Daoy (cell line): ENCODE measurements around the gene C20orf173. TPM values are rescaled to one million over a fixed set of nuclear protein-coding genes. Genes with fewer than 3 reads are reported as not detected.
"Not testable (repeated sequence)": the region's sequence is repeated elsewhere in the genome, so short reads cannot be mapped to it uniquely, and the experiment has no call there.

Experiments
- DNase-seq: peaks from one replicate; pipeline ENCODE4 v3.0.0-alpha.2; 2015; ENCODE audit warnings: low read depth
- total RNA-seq: library from RNA; depleted of rRNA; stranded (reverse); fragments of >200 nt; shearing (Covaris generic); gene quantifications from 2 replicates; pipeline ENCODE4 v1.2.3, GENCODE V29; 2014

The C20orf173 gene
- total RNA-seq, 1 experiment from 2014 or later, result not detected

DNA sequence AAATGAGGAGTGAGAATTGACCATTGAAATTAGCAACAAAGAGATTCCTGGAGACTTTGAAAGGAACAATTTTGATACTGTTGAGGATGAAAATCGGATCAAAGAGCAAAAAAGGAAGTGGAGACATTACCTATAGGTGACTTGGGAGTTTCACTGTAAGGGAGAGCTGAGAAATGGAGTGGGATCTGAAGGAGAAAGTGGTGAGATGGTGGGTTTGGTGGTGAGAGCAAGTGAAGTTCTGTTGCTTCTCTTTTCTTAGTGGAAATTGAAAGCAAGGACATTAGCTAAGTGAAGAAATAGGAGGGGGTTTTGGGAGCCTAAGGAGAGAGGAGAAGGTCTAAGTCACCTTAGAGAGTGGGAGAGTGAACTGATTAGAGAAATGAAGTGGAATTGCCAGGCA is 16.7 kb upstream of the C20orf173 start:
- DNase-seq, result no peak

DNA sequence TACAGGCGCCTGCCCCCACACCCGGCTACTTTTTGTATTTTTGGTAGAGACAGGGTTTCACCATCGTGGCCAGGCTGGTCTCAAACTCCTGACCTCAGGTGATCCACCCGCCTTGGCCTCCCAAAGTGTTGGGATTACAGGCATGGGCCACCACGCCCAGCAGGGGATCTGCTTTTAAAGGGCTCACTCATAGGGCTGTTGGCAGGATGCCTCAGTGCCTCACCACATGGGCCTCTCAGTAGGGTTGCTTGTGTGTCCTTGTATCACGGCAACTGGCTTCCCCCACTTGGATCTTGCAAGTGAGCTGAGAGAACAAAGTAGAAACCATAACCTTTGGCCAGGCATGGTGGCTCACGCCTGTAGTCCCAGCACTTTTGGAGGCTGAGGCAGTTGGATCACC is 15.5 kb upstream of the C20orf173 start:
- DNase-seq, result peak; percentile 85

DNA sequence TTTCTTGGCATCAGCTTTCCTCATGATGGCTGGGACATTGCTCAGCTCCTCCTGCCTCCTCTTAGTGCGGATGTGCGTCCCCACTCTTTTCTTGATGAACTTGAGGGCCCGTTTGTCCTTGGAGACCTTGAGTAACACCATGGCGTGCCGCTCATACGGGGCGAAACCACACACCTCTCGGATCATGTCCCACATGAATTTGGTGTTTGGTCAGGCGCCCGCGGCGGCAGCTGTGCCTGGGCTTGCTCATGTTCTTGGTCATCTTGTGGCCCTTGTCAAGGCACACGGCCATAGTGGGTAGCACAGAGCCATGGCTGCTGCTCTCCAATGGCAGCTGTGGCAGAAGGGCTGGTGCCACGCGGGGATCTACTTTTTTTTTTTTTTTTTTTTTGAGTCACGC is 15.0 kb upstream of the C20orf173 start:
- no peak for DNase-seq

DNA sequence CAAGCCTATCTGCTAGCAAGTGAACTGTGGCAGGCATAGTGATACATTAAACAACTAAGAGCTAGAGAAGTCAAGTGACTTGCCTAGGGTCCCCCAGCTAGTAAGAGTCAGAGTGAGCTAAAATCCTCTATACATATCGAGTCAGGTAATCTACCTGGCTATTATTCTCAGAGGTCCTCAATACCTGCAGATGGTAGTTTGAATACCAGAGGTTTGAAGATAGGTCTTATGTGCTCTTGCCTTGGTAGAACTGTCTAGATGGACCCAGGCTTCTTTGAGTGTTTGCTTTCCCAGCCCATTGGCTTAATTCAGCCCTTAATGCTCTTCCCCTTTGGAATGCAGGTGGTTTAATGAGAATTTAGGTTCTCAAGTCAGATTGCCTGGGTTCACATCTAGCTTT is 13.5 kb upstream of the C20orf173 start:
- no peak for DNase-seq

DNA sequence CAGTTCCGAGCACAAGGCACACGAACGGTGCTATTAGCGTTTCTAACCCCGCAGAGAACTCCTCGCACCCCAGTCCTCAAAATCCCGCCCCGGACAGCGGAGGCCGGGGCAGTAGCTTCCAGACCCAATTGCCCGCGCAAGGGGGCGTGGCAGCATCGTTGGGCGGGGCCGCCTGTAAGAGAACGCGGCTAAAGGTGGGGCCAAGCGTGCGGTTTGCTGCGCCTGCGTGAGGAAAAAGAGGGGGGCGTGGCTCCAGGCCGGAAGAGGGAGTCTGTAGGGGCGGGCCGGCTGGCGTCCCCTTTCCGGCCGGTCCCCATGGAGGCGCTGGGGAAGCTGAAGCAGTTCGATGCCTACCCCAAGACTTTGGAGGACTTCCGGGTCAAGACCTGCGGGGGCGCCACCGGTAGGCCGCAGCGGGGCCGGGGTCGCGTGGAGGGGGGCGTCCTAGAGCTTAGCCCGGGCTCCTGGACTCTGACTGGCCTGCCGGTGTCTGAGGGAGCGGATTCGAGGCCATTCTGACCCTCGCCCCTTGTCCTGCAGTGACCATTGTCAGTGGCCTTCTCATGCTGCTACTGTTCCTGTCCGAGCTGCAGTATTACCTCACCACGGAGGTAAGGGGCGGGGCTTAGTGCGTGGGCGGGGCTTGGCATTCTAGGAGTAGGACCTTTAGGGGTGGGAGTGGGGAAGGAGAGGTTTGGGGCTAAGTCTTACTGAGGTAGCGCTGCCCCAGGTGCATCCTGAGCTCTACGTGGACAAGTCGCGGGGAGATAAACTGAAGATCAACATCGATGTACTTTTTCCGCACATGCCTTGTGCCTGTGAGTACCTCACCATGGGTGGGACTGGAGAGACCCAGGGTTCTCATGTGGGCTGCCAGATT is 12.6 kb upstream of the C20orf173 start, which contains the start of gene ERGIC3:
TSS of gene ERGIC3 (plus strand) at position 296 of the 880 bp plus-strand sequence. CDS start at position 316, 20 bp downstream.
- peak; percentile 98 for DNase-seq

DNA sequence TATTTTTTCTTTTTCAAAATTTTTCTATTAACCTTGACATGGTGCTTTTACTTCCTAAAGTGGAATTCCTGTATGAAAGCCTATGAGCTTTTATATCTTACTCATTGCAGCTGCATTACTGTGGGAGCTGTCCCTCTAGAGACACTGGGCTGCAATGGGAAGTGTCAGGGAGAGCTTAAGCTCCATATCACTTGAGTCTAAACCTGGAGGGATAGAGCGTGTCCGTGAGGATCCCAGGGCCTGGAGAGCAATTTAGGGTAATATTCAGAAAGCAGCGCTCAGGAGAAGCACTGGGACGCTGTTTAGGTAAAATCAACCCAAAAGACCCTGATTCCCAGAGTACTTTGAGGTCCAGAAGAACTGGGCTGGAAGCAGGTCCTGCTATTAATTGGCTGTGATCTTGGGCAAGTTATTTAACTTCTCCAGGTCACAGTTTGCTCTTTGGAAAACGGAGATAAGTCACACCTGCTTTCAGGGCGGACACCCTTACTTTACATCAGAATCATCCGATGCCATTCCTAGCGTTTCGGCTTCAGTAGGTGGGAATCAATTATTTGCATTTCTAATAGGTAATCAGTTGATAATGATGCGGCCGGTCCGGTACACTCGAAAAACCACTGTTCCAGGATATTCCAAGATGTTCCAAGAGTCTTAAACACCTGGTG is 11.8 kb upstream of the C20orf173 start:
- no peak for DNase-seq

DNA sequence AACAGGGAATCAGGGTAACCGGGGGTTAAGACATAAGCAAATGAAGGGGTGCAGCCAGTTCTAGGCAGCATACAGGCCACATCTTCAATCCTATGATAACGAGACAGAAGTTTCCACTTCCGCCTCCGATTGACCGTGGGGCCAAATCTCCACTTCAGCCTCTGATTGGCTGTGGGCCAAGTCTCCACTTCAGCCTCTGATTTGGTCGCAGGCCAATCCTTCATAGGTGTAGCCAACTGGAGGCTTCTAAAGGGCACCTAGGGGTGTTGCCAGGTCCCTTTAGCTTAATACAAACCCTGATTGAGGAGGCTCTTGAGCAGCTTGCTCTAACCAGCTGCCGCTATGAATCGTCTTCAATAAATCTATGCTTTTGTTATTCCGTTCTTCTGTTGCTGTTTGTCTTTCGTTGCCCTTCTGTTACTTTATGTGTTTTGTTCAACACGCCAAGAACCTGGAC is 10.3 kb upstream of the C20orf173 start:
- DNase-seq, result no peak

DNA sequence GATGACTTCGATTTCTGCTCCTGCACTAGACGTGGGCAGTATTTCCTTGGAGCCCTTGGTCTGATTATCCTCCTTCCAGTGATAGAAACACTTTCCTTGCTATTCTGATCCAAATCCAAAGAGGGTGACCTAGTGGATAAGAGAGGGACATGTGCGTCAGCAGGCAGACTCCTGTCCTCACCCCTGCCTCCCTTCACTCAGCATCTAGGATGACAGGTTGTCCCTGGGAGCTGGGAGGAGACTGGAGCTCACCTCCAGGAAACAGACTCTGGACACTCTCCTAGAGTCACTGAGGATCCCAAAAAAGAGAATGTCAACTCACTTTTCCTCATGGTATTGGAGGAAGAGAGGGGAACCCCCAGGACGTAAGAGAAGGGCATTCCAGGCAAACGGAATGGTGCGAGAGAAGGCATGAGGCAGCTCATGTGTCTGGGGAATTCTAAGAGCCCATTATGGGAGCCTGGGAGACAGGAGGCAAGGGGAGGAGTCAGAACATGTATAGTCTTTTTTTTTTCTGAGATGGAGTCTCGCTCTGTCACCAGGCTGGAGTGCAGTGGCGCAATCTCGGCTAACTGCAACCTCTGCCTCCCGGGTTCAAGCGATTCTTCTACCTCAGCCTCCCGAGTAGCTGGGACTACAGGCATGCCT is 2.2 kb downstream of the C20orf173 start:
- no peak for DNase-seq

DNA sequence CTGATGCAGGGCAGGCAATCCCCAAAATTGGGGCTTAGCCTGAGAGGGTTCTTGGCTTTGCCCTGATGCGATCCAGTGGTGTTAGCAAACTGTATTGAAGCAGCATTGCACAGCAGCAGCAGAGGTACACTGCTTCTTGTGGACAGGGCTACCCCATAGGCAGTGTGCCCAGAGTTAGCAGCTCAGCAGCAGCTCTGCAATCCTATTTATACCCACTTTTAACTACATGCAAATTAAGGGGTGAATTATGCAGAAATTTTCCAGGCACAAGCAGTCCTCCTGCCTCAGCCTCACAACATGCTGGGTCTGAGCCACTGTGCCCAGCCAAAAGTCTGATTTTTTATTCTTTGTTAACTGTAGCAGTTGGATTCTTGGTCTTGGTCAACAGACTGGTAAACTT is 3.8 kb downstream of the C20orf173 start:
- no peak for DNase-seq

DNA sequence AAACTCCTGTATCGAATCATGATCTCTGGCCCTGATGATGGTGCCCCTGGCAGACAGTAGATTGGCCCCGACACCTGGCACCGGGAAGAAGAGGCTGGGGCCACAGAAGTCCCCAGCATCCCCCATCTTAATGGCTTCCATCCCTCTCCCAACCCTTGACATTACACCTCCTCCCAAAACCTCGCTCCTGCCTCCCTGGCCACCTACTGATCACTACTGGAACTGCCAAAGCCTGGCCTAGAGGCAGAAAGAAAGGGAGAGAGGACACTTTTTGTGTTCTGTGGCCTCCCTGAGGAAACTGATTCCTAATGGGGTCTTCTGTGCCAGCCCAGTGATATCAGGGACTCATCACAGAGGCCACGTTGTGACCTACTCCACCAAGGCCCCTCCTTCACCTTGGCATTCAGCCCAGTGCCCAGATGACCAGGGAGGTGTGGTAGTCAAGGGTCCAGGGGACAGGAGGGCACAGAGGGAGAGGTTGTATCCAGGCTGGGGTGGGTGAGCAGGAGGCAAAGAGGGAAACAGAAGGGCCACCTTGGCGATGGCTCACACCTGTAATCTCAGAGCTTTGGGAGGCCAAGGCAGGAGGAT is 6.1 kb downstream of the C20orf173 start:
- DNase-seq, result peak; percentile 16

DNA sequence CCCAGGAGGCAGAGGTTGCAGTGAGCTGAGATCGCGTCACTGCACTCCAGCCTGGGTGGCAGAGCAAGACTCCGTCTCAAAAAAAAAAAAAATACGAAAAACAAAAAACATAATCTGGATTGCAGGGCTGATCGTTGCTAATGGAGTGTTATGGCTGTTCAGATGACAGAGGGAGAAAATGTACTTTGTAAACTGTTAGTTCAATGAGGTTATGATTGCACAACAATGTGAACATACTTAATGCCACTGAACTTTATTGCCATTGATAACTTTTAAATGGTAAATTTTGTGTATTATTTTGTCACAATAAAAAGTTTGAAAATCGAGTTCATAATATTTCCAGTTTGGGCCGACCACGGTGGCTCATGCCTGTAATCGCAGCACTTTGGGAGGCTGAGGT is 10.5 kb downstream of the C20orf173 start:
- no peak for DNase-seq

DNA sequence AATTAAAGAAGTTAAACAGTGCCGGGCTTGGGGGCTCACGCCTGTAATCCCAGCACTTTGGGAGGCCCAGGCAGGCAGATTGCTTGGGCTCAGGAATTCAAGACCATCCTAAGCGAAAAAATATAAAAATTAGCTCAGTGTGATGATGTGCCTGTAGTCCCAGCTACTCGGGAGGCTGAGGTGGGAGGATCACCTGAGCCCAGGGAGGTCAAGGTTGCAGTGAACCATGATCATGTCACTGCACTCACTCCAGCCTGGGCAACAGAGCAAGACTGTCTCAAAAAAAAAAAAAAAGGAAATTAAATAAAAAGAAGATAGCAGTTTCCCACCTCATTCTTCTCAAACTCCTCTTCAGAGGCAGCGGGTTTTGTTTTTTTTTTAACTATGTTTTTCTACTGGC is 11.7 kb downstream of the C20orf173 start:
- not testable (repeated sequence) for DNase-seq

DNA sequence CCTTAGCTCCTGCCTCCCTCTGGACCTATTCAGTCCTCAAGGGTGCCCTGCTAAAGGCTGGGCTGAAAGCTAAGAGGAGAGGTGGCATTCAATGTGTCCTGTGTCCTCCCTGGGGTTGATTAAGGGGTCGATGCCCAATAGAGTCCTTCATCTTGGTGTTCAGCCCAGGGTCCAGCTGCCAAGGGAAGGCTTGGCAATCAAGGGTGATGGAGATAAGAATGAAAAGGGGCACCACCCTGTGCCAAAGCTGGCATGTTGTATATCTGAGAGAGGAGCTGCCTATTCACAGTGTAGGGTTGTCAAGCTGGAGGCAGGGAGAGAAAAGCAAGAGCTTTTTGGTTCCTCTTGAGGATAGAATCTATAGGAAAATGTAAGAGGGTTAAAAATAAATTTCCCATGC is 12.3 kb downstream of the C20orf173 start:
- no peak for DNase-seq

DNA sequence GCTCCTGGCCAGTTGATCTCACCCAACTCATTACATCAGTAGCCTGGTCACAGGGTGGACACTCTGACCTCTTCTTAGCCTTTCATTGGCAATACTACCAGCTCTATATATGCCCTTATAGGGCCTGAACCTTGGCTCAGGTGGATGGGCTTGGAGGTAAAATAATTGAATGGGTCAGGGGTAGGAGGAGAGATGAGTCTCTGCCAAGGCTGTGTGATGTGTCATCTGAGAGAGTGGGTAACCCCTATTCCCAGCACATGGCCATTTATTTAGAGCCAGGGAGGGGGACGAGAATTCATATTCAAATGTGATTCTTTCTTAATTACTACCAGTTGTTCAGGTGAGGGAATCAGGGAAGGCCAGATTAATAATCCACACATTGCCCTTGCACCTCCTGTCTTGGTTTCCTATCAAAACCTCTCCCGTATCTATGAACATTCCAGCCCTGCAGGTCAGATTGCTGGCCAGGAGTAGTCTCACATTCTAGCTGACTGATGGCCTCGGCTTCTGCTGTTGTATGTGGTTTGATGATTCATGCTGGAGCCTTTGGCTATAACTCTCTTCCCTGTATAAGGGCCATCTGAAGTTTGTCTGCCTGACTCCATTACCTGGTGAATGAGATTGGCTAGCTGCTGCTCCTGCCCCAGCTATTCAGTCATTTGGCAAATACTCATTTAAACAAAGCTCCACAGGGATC is 13.4 kb downstream of the C20orf173 start:
- DNase-seq, result peak; percentile 86

DNA sequence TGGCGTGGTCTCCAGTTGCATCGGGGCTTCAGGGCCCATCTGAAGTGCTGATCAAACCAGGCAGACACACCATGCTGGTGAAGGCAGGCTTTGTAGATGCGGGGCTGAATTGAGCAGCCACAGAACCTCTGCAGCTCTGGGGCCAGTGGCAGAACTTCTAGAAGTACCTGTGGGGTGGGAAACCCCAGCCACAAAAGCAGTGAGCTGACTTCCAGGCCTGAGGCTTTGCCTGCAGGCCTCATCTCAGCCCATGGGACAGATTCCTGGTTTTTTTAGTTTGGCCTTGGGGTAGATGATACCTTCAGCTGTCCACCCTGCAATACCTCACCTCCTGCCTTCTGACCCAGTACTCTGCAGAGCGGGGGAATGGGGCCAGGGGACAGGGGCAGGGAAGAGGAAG is 14.1 kb downstream of the C20orf173 start:
- DNase-seq, result no peak

DNA sequence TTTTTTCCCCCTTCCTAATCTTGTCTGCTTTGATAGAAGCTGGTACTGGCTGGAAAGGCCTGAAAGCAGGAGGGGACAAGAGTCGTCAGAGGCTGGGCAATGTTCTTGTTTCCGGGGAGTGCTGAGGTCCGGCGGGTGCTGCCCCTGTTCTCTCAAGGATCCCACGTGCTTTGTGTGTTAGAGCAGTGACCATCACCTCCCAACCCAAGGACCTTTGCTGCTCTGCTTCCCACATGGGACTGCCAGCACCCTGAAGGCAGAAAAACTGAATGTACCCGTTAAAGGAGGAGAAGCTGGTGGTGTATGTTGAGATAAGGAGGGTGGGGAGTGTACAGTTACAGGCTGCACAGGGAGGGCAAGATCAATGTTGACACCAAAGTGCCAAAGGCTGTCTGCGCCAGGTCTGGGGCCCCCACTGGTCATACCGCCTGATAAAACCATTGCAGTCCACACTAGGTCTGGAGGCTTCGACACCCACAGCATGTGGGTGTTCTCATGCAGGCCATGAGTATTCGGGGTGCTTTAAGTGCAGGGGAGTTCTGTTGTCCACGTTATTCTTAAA is 15.0 kb downstream of the C20orf173 start:
- no peak for DNase-seq

DNA sequence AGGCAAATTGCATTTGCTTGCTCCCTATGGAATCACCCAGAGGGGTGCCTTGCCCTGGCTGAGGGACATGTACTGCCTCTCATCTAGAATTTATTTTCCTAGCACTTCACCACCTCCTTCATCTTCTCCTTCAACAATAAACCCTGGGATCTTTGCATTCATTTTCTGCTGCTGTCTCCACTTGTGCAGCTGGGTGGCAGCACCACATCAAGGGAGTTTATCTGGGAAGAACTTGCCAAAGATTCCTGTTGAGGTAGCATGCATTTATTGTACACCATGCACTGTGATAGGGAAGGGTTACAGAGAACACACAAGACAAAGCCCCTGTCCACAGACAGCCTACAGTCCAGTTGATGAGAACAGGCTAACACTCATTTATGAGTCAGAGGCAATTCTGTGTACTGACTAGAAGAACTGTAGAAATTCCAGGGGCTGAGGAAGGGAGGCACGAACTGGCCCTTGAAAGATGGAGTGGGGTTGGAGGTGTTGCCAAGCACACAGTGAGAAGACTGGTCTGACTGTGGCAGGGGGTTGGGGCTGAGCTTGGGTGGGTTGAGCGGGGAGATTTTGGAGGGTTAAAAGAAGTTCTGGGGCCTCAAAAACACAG is 17.5 kb downstream of the C20orf173 start:
- DNase-seq, result peak; percentile 30

DNA sequence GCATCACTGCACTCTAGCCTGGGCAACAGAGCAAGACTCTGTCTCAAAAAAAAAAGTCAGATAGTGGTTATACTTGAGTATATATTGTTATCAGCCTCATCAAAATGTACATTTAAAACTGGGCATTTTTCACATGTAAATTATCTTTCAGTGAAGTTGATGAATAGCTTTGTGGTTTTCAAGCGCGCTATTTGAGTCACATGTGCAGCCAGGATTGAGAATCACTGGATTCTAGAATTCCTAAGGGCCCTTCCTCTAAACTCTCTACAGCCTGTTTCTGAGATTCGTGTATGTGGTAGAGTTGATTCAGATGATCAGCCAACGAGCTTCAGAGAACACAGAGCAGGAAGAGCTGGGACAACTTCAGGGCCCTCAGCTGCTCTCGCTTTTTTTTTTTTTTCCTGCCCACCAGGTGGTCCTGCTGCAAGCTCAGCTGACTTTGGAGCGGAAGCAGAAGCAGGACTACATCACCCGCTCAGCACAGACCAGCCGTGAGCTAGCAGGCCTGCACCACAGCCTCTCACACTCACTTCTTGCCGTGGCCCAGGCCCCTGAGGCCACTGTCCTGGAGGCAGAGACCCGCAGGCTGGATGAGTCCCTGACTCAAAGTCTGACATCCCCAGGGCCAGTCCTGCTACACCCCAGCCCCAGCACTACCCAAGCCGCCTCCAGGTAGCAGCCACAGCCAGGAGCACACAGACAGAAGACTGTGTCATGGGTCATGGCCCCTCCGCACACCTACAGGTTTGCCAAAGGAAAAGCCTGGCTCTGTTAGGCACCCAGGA is 18.3 kb downstream of the C20orf173 start:
- no peak for DNase-seq

DNA sequence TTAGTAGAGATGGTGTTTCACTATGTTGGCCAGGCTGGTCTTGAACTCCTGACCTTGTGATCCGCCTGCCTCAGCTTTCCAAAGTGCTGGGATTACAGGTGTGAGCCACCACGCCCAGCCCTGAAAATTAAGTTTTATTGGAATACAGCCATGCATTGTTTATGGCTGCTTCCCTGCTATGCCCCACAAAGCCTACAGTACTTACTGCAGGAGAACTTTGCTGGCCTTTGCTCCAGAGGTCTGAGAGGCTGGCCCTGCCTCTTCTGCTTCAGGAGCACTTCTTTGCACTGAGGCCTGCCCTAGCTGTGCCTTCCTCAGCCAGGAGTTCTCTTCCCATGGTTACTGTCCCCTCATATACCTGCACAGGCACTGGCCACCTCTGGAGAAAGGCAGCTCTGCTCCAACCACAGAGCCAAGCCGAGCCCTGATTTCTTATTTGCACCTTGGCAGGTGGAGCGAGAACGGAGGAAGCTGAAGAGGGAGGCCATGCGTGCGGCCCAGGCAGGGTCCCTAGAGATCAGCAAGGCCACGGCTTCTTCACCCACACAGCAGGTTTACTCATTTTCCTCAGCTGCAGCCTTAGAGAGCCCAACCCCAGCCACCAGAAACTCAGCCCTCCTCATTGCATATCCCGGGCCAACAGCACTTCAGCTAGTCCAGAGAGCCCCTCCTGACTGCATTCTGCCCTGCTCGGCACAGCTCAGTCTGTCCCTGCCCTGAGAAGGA is 20.8 kb downstream of the C20orf173 start:
- no peak for DNase-seq
